Fibroblast of villous mesenchyme (primary cell): Measurements from ENCODE around the gene CALHM1. TPM values are rescaled to one million over a fixed set of nuclear protein-coding genes. Genes with fewer than 3 reads are reported as not detected.
"Not testable (repeated sequence)": the region's sequence is repeated elsewhere in the genome, so short reads cannot be mapped to it uniquely, and the experiment has no call there.

Source experiments
- DNase-seq: peaks from one replicate; pipeline ENCODE4 v3.0.0-alpha.2; 2010; ENCODE audit warnings: low read depth
- H3K4me3 ChIP-seq: 2 replicates; pipeline ENCODE4 v1.5.1; 2011; ENCODE audit warnings: low read depth, mild to moderate bottlenecking, low read length
- total RNA-seq: library from RNA; depleted of rRNA; stranded (reverse); fragments of >200 nt; gene quantifications from 2 replicates; pipeline ENCODE4 v1.2.3, GENCODE V29; 2012
- TF ChIP-seq, protein P1 (sequence below): IDR thresholded peaks from 2 replicates; pipeline ENCODE4 v1.5.1; 2012; ENCODE audit warnings: low read depth, mild to moderate bottlenecking, low read length; ENCODE audit not compliant: insufficient read depth

The CALHM1 gene
- total RNA-seq, 1 donor, result not detected

DNA sequence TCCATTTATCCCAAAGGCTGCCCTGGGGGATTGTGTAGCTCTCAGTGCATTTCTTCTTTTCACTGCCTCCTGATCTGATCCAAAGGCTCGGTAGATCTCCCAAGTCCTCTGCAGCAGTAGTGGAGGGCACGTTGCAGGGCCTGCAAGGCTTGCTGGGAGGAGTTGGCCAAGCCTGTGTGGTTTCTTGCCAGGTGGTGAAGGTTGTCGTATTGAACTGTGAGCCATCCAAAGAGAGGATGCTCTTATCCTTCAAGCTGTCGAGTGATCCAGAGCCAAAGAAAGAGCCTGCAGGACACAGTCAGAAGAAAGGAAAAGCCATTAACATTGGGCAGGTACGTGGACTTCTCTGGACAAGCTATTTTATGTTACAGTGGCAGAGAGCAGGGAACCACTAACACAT, 41.1 kb downstream of the CALHM1 start:
- TF ChIP-seq, protein P1, sequence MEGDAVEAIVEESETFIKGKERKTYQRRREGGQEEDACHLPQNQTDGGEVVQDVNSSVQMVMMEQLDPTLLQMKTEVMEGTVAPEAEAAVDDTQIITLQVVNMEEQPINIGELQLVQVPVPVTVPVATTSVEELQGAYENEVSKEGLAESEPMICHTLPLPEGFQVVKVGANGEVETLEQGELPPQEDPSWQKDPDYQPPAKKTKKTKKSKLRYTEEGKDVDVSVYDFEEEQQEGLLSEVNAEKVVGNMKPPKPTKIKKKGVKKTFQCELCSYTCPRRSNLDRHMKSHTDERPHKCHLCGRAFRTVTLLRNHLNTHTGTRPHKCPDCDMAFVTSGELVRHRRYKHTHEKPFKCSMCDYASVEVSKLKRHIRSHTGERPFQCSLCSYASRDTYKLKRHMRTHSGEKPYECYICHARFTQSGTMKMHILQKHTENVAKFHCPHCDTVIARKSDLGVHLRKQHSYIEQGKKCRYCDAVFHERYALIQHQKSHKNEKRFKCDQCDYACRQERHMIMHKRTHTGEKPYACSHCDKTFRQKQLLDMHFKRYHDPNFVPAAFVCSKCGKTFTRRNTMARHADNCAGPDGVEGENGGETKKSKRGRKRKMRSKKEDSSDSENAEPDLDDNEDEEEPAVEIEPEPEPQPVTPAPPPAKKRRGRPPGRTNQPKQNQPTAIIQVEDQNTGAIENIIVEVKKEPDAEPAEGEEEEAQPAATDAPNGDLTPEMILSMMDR, result no peak
- no peak for DNase-seq
- H3K4me3 ChIP-seq, result no peak overlapping the region

DNA sequence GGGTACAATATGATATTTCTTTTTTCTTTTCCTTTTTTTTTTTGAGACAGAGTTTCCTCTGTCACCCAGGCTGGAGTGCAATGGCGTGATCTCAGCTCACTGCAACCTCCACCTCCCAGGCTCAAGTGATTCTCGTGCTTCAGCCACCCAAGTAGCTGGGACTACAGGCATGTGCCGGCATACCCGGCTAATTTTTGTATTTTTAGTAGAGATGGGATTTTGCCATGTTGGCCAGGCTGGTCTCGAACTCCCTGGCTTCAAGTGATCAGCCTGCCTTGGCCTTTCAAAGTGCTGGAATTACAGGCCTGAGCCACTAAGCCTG, 41.6 kb downstream of the CALHM1 start:
- H3K4me3 ChIP-seq, DNase-seq: not testable (repeated sequence)

DNA sequence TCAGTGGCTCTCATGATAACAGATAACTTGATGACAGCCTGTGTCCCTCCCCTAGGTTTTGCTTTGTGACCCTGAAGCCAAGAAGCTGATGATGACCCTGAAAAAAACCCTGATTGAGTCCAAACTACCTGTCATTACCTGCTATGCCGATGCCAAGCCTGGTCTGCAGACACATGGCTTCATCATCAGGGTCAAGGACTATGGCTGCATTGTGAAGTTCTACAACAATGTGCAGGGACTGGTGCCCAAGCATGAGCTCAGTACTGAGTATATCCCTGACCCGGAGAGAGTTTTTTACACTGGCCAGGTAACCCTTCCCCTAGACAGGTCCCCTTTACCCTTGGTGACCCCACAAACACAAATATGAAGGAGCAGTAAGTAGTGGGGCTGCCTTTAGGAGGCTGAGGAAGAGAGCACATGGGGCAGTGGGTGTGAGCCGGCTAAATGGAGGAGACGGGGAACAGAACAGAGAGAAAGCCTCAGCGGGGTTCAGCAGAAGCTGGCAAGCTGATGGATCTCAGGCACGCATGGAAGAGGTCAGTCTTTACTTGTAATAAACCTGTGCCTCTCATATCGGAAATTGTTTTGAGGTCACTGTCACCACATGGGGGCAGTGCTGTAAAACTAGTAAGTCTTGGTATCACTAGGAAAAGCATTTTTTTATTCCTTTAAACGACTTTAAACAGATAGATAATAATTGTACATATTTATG, 42.1 kb downstream of the CALHM1 start:
- peak; percentile 76 for DNase-seq
- H3K4me3 ChIP-seq, result no peak overlapping the region
- TF ChIP-seq, protein P1, result peak; percentile 60

DNA sequence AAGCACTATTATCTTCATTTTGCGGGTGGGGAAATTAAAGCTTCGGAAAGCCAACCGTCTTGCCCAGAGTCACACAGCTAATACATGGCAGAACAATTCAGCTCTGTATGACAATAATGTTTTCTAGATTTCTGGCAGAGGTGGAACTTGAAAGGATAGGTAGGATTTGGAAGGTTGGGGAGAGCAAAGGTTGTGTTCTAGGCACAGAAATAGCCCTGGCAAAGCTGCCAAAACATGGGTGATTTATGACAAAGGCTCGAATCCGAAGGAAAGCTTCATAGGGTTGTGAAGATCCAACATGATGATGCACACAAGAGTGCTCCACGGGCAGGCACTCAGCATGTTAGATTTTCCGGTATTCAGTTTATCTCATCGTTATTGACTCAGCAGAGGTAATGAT, 43.1 kb downstream of the CALHM1 start:
- TF ChIP-seq, protein P1, result no peak
- no peak for DNase-seq
- H3K4me3 ChIP-seq, result no peak overlapping the region

DNA sequence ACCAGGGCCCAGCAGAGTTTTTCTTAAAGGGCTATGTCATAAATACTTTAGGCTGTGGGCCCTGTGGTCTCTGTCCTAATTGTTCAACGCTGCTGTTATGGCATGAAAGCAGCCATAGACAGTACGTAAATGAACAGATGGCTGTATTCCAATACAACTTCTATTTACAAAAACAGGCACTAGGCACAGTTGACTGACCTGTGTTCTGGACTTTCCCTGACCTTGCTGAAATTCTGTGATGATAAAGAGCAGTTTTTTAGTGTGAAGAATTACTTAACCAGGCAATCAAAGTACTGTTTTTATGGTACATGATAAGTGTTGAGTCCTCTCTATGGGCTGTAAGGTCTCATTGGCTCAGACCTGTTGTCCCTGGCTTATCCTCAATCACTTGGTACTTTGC, 45.1 kb downstream of the CALHM1 start:
- H3K4me3 ChIP-seq, result no peak overlapping the region
- no peak for DNase-seq
- TF ChIP-seq, protein P1, result no peak

Other genes starting within 250 kb of the CALHM1 start
- gene RPEL1, start 213.0 kb downstream of the CALHM1 start, total RNA-seq, result 0.32 and 0.43 TPM in 2 replicates
- 1.3 and 1.7 TPM in 2 replicates for gene INA, start 181.8 kb downstream of the CALHM1 start, total RNA-seq
- gene PCGF6, start 107.8 kb downstream of the CALHM1 start, total RNA-seq, result 10.4 and 17.1 TPM in 2 replicates
- gene TAF5, start 90.9 kb downstream of the CALHM1 start, total RNA-seq, result 4.2 and 5.6 TPM in 2 replicates
- gene ATP5MK, start 62.4 kb downstream of the CALHM1 start, total RNA-seq, result 175 and 217 TPM in 2 replicates
- gene PDCD11, start 62.3 kb downstream of the CALHM1 start, total RNA-seq, result 28.7 and 36.3 TPM in 2 replicates
- 19.6 and 32.4 TPM in 2 replicates for gene CALHM2, start 6.5 kb downstream of the CALHM1 start, total RNA-seq
- under 0.01 TPM in 2 replicates for gene CALHM3, start 20.3 kb upstream of the CALHM1 start, total RNA-seq
- gene NEURL1, start 34.8 kb upstream of the CALHM1 start, total RNA-seq, result under 0.01 TPM in 2 replicates